Prostate gland (tissue), 2 donors: ENCODE data around the gene INSIG1. TPM values are rescaled to one million over a fixed set of nuclear protein-coding genes. Genes with fewer than 3 reads are reported as not detected.

ENCODE experiments used
- DNase-seq: peaks from one replicate; pipeline ENCODE4 v3.0.0-alpha.2; 2019; ENCODE audit warnings: low spot score
- H3K27ac ChIP-seq, 2 donors: fragments of 200-600 bp; sonication (generic); 2 replicates each; pipeline ENCODE4 v1.5.1; 2017 to 2019
- H3K27me3 ChIP-seq: fragments of 200-600 bp; sonication (generic); replicated peaks from 2 replicates; pipeline ENCODE4 v1.5.1; 2019; ENCODE audit not compliant: insufficient read depth
- H3K36me3 ChIP-seq, 2 donors: fragments of 200-600 bp; sonication (generic); 1 replicate in 1 of 2; 2 replicates in 1 of 2; pipeline versions ENCODE4 v1.5.1 to v1.8.1; 2017 to 2019
- H3K4me1 ChIP-seq: fragments of 200-600 bp; sonication (generic); replicated peaks from 2 replicates; pipeline ENCODE4 v1.5.1; 2019
- H3K4me3 ChIP-seq, 2 donors: fragments of 200-600 bp; sonication (generic); 2 replicates each; pipeline ENCODE4 v1.5.1; 2017 to 2019
- H3K9me3 ChIP-seq: fragments of 200-600 bp; sonication (generic); 2 replicates; pipeline ENCODE4 v1.5.1; 2017
- CTCF ChIP-seq, 4 experiments: fragments of 200-600 bp in 2 of 4; fragments of 450-650 bp in 2 of 4; sonication (generic) in 2 of 4; IDR thresholded peaks; 1 replicate in 3 of 4; 2 replicates in 1 of 4; pipeline ENCODE4 v1.5.1; 2016 to 2019; ENCODE audit warnings: antibody characterized with exemption in 4 of 4, mild to moderate bottlenecking in 2 of 4, moderate library complexity in 2 of 4
- POLR2A ChIP-seq: fragments of 450-650 bp; IDR thresholded peaks from one replicate; pipeline ENCODE4 v1.6.1; 2016; ENCODE audit warnings: antibody characterized with exemption, mild to moderate bottlenecking
- POLR2AphosphoS5 ChIP-seq: sonication (generic); formaldehyde crosslinking; IDR thresholded peaks from one replicate; pipeline ENCODE4 v1.6.1; 2017; ENCODE audit warnings: antibody characterized with exemption
- WGBS: methylation state at CpG from one replicate; pipeline ENCODE4 v1.1.5; 2018; 5-methylcytosine and 5-hydroxymethylcytosine counted together
- intact Hi-C: fragments of 100-400 bp; cut with DNase I; formaldehyde crosslinking; loops from one replicate; pipeline ENCODE4 v1.14.2; 2022
- total RNA-seq, 2 donors: library from RNA; depleted of rRNA; stranded (reverse); fragments of >200 nt; gene quantifications; one replicate each; pipeline ENCODE4 v1.1.0, GENCODE V29; 2016

The INSIG1 gene
- total RNA-seq, 2 donors from 2014 or later = 60.5 to 112 TPM

GRCh38 chr7:155339474-155339873, 41.8 kb downstream of the INSIG1 start:
- WGBS = 70% methylated on average over 17 of the region's 17 CpGs
- H3K9me3 ChIP-seq = no peaks in the 10 kb centered on the region
- TF ChIP-seq POLR2A = no peak
- TF ChIP-seq POLR2AphosphoS5 = no peak
- TF ChIP-seq CTCF (IDR thresholded peaks at IDR 0.05) = no peak
- H3K36me3 ChIP-seq = no peaks in the 10 kb centered on the region
- no peak for DNase-seq
- H3K4me3 ChIP-seq = no peak overlapping the region
- H3K4me1 ChIP-seq = no peaks in the 10 kb centered on the region
- no peaks in the 10 kb centered on the region for H3K27me3 ChIP-seq
- intact Hi-C loops = no loop called here
- H3K27ac ChIP-seq = no peak overlapping the region

GRCh38 chr7:155340071-155340531, 42.4 kb downstream of the INSIG1 start:
- WGBS = 82% methylated on average over 14 of the region's 14 CpGs
- Histone ChIP-seq H3K36me3 (no peaks in the 10 kb centered on the region), H3K27me3 (no peaks in the 10 kb centered on the region), H3K9me3 (no peaks in the 10 kb centered on the region), H3K4me1 (no peaks in the 10 kb centered on the region), H3K27ac (no peak overlapping the region), H3K4me3 (no peak overlapping the region)
- DNase-seq = no peak
- intact Hi-C loops = loop anchor here (5.0 kb wide), 2 partner anchors 413 to 428 kb away; no protein-coding TSS in a partner anchor
- TF ChIP-seq CTCF (IDR thresholded peaks at IDR 0.05) (no peak), POLR2AphosphoS5 (no peak), POLR2A (no peak)

GRCh38 chr7:155340721-155341120, 43.0 kb downstream of the INSIG1 start:
- Histone ChIP-seq H3K36me3 (no peaks in the 10 kb centered on the region), H3K27ac (no peak overlapping the region), H3K4me3 (no peak overlapping the region), H3K4me1 (no peaks in the 10 kb centered on the region), H3K9me3 (no peaks in the 10 kb centered on the region), H3K27me3 (no peaks in the 10 kb centered on the region)
- DNase-seq = no peak
- 86% methylated on average over 9 of the region's 9 CpGs for WGBS
- intact Hi-C loops = loop anchor here (5.0 kb wide), 2 partner anchors 413 to 428 kb away; no protein-coding TSS in a partner anchor
- TF ChIP-seq CTCF (IDR thresholded peaks at IDR 0.05) (no peak), POLR2AphosphoS5 (no peak), POLR2A (no peak)

DNA sequence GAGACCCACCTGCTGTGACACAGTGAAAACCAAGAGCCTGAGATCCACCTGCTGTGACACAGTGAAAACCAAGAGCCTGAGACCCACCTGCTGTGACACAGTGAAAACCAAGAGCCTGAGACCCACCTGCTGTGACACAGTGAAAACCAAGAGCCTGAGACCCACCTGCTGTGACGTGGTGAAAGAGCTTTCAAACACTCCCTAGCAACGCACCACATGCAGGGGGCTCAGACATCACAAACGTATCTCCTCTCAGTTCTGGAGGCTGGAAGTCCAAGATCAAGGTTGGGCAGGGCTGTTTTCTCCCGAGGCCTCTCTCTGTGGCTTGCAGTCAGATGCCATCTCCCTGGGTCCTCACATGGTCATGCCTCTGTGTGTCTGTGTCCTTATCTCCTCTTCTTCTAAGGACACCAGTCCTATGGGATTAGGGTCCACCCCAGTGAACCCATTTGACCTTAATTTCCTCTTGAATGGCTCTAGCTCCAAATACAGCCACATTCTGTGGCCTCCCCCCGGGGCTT, 43.8 kb downstream of the INSIG1 start:
- 59% methylated on average over 5 of the region's 5 CpGs for WGBS
- TF ChIP-seq POLR2AphosphoS5 (no peak), CTCF (IDR thresholded peaks at IDR 0.05) (no peak), POLR2A (no peak)
- intact Hi-C loops = loop anchor here (5.0 kb wide), 2 partner anchors 414 to 429 kb away; no protein-coding TSS in a partner anchor
- DNase-seq = no peak
- H3K9me3 ChIP-seq = no peaks in the 10 kb centered on the region
- no peaks in the 10 kb centered on the region for H3K36me3 ChIP-seq
- H3K4me3 ChIP-seq = no peak overlapping the region
- no peaks in the 10 kb centered on the region for H3K4me1 ChIP-seq
- H3K27me3 ChIP-seq = no peaks in the 10 kb centered on the region
- H3K27ac ChIP-seq = no peak overlapping the region

GRCh38 chr7:155342313-155342712, 44.6 kb downstream of the INSIG1 start:
- Histone ChIP-seq H3K4me3 (no peak overlapping the region), H3K9me3 (no peaks in the 10 kb centered on the region), H3K27ac (no peak overlapping the region), H3K36me3 (no peaks in the 10 kb centered on the region), H3K4me1 (no peaks in the 10 kb centered on the region), H3K27me3 (no peaks in the 10 kb centered on the region)
- 76% methylated on average over 10 of the region's 11 CpGs for WGBS
- TF ChIP-seq CTCF (IDR thresholded peaks at IDR 0.05) (no peak), POLR2A (no peak), POLR2AphosphoS5 (no peak)
- intact Hi-C loops = loop anchor here (5.0 kb wide), 2 partner anchors 415 to 430 kb away; no protein-coding TSS in a partner anchor
- DNase-seq = peak; percentile 2
